Suppressor macrophage (primary cell): ENCODE data around the gene LENG1.
"Not testable (repeated sequence)": the region's sequence is repeated elsewhere in the genome, so short reads cannot be mapped to it uniquely, and the experiment has no call there.

Source experiments
- DNase-seq, 4 experiments: peaks; one replicate each; pipeline ENCODE4 v3.0.0-alpha.2; 2020 to 2022

LENG1 gene

GRCh38 chr19:54189735-54190502, 30.4 kb upstream of the LENG1 start:
- peak; percentile 100 for DNase-seq

GRCh38 chr19:54189145-54189734, 29.7 kb upstream of the LENG1 start, which contains the start of gene MBOAT7:
Gene MBOAT7, minus strand, starts transcription at chr19:54189580. Its CDS starts 1,072 bp downstream, at chr19:54188508.
- no peak for DNase-seq

- peak in 2 of 4 experiments; percentile 35 to 43 for DNase-seq
Observed at GRCh38 chr19:54188215-54188871, 28.8 kb upstream of the LENG1 start.

- no peak for DNase-seq
Observed at GRCh38 chr19:54186934-54187381, 27.4 kb upstream of the LENG1 start.

GRCh38 chr19:54186351-54186750, 26.8 kb upstream of the LENG1 start:
- no peak for DNase-seq

GRCh38 chr19:54183431-54183830, 23.9 kb upstream of the LENG1 start:
- DNase-seq: no peak

GRCh38 chr19:54181894-54182293, 22.4 kb upstream of the LENG1 start:
- DNase-seq: not testable (repeated sequence)

- DNase-seq: no peak
Observed at GRCh38 chr19:54180691-54181091, 21.2 kb upstream of the LENG1 start.

GRCh38 chr19:54179921-54180461, 20.5 kb upstream of the LENG1 start:
- DNase-seq: peak in 3 of 4 experiments; percentile 39 to 43 (median 40)

GRCh38 chr19:54179262-54179852, 19.8 kb upstream of the LENG1 start:
- no peak for DNase-seq

GRCh38 chr19:54178581-54179261, 19.2 kb upstream of the LENG1 start:
- DNase-seq: peak in 2 of 4 experiments; percentile 35 to 46

- DNase-seq: no peak
Observed at GRCh38 chr19:54173951-54174834, 14.7 kb upstream of the LENG1 start.

- DNase-seq: no peak
Observed at GRCh38 chr19:54173359-54173699, 13.8 kb upstream of the LENG1 start.

GRCh38 chr19:54172471-54173358, 13.2 kb upstream of the LENG1 start, which contains the start of gene TMC4:
Gene TMC4, minus strand, starts transcription at chr19:54173160. Its CDS starts 43 bp downstream, at chr19:54173117.
- peak in 3 of 4 experiments; percentile 30 to 40 (median 39) for DNase-seq

GRCh38 chr19:54171736-54172431, 12.4 kb upstream of the LENG1 start:
- not testable (repeated sequence) for DNase-seq

- no peak for DNase-seq
Observed at GRCh38 chr19:54169149-54169740, 9.7 kb upstream of the LENG1 start.

- DNase-seq: peak; percentile 92 to 97 (median 96)
Observed at GRCh38 chr19:54168174-54168917, 8.8 kb upstream of the LENG1 start.

- DNase-seq: no peak
Observed at GRCh38 chr19:54165222-54165621, 5.7 kb upstream of the LENG1 start.
